Left cardiac atrium (tissue), 4 donors: ENCODE measurements around the gene TTF1. TPM values are rescaled to one million over a fixed set of nuclear protein-coding genes. Genes with fewer than 3 reads are reported as not detected.

ENCODE experiments used
- ATAC-seq, 2 donors: fragments of 200-7000 bp; cut with Tn5 transposase; one replicate each; pipeline ENCODE4 v1.9.1; 2020; ENCODE audit warnings: mild to moderate bottlenecking in 2 of 2, moderate library complexity in 2 of 2
- DNase-seq: peaks from one replicate; pipeline ENCODE4 v3.0.0-alpha.2; 2020
- intact Hi-C, 2 donors: fragments of 100-400 bp; cut with DNase I; formaldehyde crosslinking; loops; one replicate each; pipeline versions ENCODE4 v1.14.1 to v1.15.1; 2022 to 2023
- total RNA-seq, 2 donors: library from RNA; stranded (reverse); fragmentation: NEBNext Ultra II Directional; extraction: Animal tissue kit (Norgen Biotek cat#: 25700); gene quantifications; one replicate each; pipeline ENCODE4 v1.2.1, GENCODE V29; 2021
- donor health status: DM: no; HTN: yes; CAD: no.
- donor health status: DM: no; HTN: yes; CAD: no; lungs with severe emphysema.
- donor health status: DM: yes; HTN: yes; CAD: no.
- donor health status: Dilated cardiomyopathy.

Gene TTF1
- total RNA-seq, 2 donors from 2014 or later = 16.0 to 17.6 TPM

GRCh38 chr9:132372177-132373095, 34.2 kb downstream of the TTF1 start:
- peak; percentile 70 for DNase-seq
- ATAC-seq = peak; percentile 93 to 95
- intact Hi-C loops = no loop called here

- no peak for ATAC-seq
- intact Hi-C loops = no loop called here
- DNase-seq = no peak
These were observed 36.0 kb downstream of the TTF1 start for GRCh38 chr9:132370592-132370991.

- intact Hi-C loops = no loop called here
- DNase-seq = no peak
- ATAC-seq = no peak
These were observed 37.2 kb downstream of the TTF1 start for GRCh38 chr9:132369421-132369820.

- DNase-seq (no peak), ATAC-seq (no peak)
- intact Hi-C loops = no loop called here
These were observed 38.9 kb downstream of the TTF1 start for GRCh38 chr9:132367613-132368313.

GRCh38 chr9:132366481-132366880, 40.2 kb downstream of the TTF1 start:
- intact Hi-C loops = no loop called here
- DNase-seq = no peak
- no peak for ATAC-seq

- no peak for DNase-seq
- no peak for ATAC-seq
- intact Hi-C loops = no loop called here
These were observed 40.7 kb downstream of the TTF1 start for GRCh38 chr9:132365986-132366385.

GRCh38 chr9:132364068-132364467, 42.6 kb downstream of the TTF1 start:
- ATAC-seq (no peak), DNase-seq (no peak)
- intact Hi-C loops = no loop called here

- intact Hi-C loops = no loop called here
- DNase-seq (no peak), ATAC-seq (no peak)
These were observed 48.9 kb downstream of the TTF1 start for GRCh38 chr9:132357764-132358163.

- DNase-seq = no peak
- intact Hi-C loops = no loop called here
- ATAC-seq = no peak
These were observed 50.2 kb downstream of the TTF1 start for GRCh38 chr9:132356324-132356924.

- DNase-seq (peak; percentile 98), ATAC-seq (peak; percentile 98)
- intact Hi-C loops = no loop called here
These were observed 51.8 kb downstream of the TTF1 start, which contains the start of gene SETX for GRCh38 chr9:132354637-132355355. Gene SETX (minus strand): TSS chr9:132354986. CDS start chr9:132349428, 5,558 bp downstream.

GRCh38 chr9:132351404-132352045, 55.1 kb downstream of the TTF1 start:
- intact Hi-C loops = loop anchor here in 1 of 2 donors (2.0 kb wide), 1 partner anchor 51 kb away; no protein-coding TSS in a partner anchor
- DNase-seq (no peak), ATAC-seq (no peak)

- no peak for DNase-seq
- intact Hi-C loops = loop anchor here in 1 of 2 donors (2.0 kb wide), 1 partner anchor 52 kb away; no protein-coding TSS in a partner anchor
- no peak for ATAC-seq
These were observed 55.8 kb downstream of the TTF1 start for GRCh38 chr9:132350861-132351315.

- intact Hi-C loops = no loop called here
- DNase-seq (no peak), ATAC-seq (no peak)
These were observed 58.0 kb downstream of the TTF1 start for GRCh38 chr9:132348676-132349075.

- DNase-seq (no peak), ATAC-seq (no peak)
- intact Hi-C loops = no loop called here
These were observed 60.5 kb downstream of the TTF1 start for GRCh38 chr9:132346177-132346576.

GRCh38 chr9:132341177-132341840, 65.3 kb downstream of the TTF1 start:
- ATAC-seq = no peak
- no peak for DNase-seq
- intact Hi-C loops = no loop called here

GRCh38 chr9:132334364-132334763, 72.3 kb downstream of the TTF1 start:
- intact Hi-C loops = no loop called here
- DNase-seq (no peak), ATAC-seq (no peak)

GRCh38 chr9:132333556-132333955, 73.1 kb downstream of the TTF1 start:
- DNase-seq = no peak
- intact Hi-C loops = no loop called here
- ATAC-seq = peak in 1 of 2 donors; percentile 47

GRCh38 chr9:132328580-132328979, 78.1 kb downstream of the TTF1 start:
- ATAC-seq (no peak), DNase-seq (no peak)
- intact Hi-C loops = no loop called here
